Inferior parietal cortex (tissue), 1 donor: ENCODE measurements around the gene SLC39A7.

ENCODE experiments used
- DNase-seq: peaks from one replicate; pipeline ENCODE4 v3.0.0-alpha.2; 2016; ENCODE audit errors: extremely low spot score

Gene SLC39A7

DNA sequence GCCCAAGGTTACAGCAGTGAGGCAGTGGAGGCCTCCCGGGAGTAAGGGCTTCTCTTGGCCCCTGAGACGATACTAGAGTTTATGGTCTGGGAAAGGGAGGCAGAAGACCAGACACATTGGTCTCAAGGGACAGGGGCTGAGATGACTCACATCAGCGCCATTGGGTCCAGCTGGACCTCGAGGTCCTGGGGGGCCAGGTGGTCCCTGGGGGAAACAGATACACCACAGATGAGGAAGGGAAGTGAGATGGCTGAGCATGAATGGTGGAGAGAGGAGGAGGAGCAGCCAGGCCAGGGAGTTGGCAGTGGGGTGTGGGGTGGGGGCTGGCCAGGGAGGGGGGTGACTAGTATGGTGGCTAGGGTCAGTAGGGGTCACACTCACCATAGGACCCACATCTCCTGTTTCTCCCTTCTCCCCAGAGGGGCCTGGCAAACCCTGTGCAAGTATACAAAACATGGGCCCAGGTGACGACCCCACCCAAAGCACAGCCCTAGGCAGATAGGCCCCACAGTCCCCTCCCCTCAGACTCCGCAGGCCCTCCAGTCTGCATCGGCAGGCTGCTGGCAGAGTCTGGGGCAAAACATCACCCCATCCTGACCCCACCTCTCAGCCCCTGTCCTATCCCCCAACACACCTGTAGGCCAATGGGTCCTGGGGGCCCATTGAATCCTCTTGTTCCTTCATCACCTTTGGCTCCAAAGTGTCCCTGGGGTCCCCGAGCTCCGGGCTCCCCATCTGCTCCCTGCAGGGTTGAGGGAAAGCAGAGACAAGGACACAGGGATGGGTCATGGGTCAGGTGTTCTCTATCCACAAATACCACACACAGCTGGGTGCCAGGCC is 30.3 kb upstream of the SLC39A7 start:
- no peak for DNase-seq

GRCh38 chr6:33171016-33171879 is 29.4 kb upstream of the SLC39A7 start:
- DNase-seq, result no peak

GRCh38 chr6:33171880-33172687 is 28.6 kb upstream of the SLC39A7 start:
- DNase-seq, result no peak

DNA sequence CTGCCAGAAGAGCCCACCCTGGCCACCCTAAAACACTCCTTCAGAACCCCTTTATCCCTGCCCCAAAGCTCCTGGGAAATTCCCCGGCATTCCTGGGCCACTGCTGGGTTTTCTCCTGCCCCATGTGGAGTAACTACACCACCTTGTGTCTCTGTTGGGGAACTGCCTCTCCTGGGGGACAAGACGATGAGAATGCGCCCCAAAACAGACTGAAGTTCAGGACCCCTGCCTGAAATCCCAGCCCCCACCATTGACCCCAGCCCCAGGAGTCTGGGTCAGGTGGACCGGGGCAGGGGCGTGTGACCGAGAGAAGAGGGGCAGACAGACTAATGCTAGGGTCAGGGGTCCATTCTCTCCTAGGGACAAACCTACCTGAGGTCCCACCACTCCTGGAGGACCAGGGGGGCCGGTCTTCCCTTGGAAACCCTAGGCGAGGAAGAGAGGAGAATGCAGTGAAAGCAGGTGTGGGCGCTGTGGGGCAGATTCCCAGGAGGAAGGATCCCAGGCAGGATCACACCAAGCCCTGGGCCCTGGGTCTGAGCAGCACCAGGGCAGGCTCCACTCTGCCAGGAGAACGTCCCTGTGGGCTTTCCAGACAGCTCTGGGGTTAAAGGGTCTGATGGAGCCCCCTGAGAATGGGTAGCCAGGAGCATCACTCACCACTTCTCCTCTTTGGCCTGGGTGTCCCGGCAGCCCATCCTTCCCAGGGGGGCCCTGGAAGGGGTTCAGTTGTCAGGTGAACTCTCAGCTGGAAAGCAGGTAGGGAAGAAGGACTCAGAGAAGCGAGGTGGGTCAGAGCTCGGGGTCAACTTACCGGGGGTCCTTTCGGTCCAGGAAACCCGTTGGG is 27.8 kb upstream of the SLC39A7 start:
- no peak for DNase-seq

- DNase-seq, result no peak
These were observed 27.0 kb upstream of the SLC39A7 start for GRCh38 chr6:33173535-33174180.

GRCh38 chr6:33174784-33175183 is 25.9 kb upstream of the SLC39A7 start:
- no peak for DNase-seq

GRCh38 chr6:33175436-33176069 is 25.1 kb upstream of the SLC39A7 start:
- DNase-seq, result no peak

GRCh38 chr6:33176906-33177305 is 23.8 kb upstream of the SLC39A7 start:
- DNase-seq, result no peak

DNA sequence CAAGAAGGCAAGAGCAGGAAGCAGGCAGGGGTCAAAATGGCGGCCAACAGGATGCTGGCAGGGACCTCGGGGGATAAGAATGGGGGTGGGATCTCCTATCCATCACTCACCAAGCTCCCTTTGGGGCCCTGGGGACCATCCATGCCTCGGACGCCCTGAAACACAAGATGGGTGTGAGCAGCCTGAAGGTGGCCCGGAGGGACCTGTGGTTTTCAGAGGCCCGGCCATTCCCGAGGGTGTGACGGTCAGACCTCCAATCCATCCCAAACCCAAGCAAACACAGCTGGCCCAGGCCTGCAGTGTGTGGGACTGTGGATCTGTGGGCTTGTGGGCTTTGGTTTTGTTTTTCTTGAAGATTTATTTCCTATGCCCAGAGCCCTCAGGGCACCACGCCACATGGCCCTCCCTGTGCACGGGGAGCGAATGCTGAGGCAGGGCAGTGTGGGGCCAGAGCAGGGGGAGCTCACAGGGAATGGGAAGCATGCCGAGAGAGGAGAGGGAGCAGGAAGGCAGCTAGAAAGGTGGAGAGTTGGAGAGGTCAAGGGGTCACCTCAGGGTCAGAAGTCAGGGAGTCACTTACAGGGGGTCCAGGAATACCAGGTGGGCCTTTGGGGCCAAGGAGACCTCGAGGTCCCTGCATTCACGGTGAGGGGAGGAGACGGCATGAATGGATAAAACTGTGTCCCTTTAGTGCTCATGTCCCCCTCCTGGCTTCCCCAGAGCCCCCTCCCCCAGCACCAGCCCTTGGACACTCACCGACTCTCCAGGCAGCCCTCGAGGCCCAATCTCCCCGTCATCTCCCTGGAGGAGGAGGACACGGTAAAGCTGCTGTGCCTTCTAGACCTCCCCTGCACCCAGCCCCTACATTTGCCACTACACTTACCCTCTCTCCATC is 22.9 kb upstream of the SLC39A7 start:
- DNase-seq, result no peak

DNA sequence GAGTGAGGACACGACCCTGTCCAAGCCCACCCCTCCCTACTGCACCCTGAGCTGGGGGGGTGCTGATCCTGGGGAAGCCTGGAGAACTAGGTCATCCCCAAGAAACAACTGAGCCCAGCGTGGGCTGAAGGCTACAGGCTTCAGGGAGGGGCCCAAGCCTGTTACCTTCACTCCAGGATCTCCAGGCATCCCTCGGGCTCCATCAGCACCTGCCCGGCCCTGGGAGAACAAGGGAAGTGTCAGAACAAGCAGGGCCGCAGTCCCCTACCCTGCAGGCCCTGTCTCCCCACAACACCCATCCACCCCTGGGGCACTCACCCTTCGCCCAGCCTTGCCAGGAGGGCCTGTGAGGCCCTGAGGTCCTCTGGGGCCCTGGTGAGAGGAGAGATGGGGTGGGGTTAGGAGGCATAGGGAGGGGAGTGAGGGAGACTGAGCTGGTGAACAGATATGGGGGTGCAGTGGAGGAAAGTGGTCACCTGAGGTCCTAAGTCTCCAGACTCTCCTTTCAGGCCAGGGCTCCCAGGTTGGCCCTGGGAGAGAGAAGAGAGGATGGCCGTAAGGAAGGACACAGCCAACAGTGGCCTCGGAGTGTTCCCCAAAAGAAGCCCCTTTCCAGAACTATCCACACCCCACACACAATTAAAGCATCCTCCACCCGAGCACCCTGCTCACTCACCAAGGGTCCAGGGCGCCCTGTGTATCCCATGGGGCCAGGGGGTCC is 21.8 kb upstream of the SLC39A7 start:
- no peak for DNase-seq

- DNase-seq, result no peak
These were observed 19.5 kb upstream of the SLC39A7 start for GRCh38 chr6:33181141-33181540.

DNA sequence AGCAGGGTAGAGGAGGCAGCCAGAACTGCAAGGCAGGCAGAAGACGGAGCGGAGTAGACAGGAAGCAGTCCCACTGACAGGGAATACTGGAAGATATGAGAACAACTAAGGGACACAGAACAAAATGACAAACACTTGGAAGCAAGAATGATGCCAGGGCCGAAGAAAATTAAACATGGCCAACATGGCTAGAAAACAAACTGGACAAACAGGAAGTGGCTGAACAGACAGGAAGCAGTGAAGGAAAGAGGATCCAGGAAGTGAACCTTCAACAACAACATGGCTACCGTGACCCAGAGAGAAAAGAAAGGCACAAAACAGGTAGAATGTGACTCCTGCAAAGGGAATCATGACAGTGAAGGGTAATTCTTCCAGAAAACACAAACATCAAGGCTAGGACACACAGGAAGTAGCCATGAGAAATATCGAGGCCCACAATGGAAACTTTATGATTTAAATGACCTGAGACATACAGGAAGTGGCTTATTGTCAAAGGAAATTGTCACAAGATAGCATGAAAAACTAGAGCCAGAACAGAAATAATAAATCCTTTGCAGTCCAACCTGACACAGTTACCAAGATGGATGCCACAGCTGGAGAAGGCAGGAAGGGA is 17.5 kb upstream of the SLC39A7 start:
- DNase-seq, result no peak

DNA sequence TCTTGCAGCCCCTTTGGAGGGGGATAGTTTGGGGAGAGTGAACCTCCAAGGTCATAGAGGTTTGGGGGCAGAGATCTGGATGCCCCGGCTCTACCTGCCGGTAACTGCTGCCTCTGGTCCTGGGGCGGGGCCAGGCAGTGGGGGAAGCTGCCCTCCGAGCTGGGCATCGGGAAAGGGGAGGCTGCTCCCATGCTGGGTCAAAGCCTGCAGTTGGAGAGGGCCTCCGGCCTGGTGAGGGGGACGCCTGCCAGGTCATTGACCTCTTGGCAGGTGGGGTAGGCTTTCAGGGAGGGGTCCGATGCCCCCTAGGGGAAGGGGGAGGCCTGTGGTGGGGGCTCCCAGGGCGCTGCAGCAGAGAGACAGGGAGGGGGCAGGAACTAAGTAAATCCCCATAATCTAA is 15.5 kb upstream of the SLC39A7 start:
- DNase-seq, result no peak

GRCh38 chr6:33185654-33186187 is 14.9 kb upstream of the SLC39A7 start:
- DNase-seq, result no peak

- no peak for DNase-seq
These were observed 12.9 kb upstream of the SLC39A7 start for GRCh38 chr6:33187809-33188208.

GRCh38 chr6:33189164-33189563 is 11.5 kb upstream of the SLC39A7 start:
- no peak for DNase-seq

DNA sequence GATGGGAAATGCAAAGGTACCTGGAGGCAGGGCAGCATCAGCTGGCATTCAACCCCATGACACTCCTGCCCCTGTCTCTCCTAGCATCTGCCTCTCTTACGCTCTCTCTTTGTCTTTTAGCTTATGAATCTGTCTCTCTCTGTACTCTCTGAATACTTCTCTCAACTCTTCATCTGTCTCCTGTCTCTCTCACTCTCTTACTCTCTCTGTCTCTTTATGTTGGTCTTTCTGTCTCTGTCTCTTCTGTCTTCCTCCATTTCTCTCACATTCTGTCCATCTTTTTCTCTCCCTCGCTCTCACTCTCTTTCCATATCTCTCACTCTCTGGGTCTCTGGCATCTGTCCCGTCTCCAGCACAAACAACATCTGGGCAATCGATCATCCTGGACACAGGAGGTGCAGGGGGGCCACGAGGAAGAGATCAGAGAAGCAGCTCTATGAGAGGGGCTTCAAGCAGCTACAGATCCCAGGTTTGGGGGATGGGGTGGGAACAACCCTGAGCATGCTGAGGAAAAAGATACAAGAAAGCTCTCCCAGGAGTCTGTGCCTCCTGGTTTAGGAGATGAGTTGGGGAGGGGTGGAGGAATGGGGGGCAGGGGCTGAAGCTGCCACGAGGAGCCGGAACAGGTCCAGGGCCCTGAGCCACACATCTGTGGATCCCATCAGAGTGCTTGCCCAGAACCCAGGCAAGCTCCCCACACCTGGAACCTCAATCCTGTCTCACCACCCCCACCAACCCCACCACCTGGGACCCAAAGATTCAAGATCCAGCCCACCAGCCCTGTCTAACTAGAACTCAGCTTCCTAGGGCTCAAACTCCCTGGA is 10.8 kb upstream of the SLC39A7 start:
- no peak for DNase-seq
